ENCODE data around the gene ATF3. TPM values are rescaled to one million over a fixed set of nuclear protein-coding genes. Genes with fewer than 3 reads are reported as not detected.

ATF3 gene
- total RNA-seq, 1 experiment from 2014 or later, result 43.2 TPM

GRCh38 chr1:212597487-212597886 lies 11.1 kb upstream of the ATF3 start:
- H3K4me1 ChIP-seq (ENCODE audit: control insufficient read depth in 1 of 2, insufficient read depth in 2 of 2, low read length in 2 of 2), result peaks cover 18 to 44% of the 10 kb centered on the region in 2 experiments
- H3K27me3 ChIP-seq (ENCODE audit: insufficient read depth, low read length), result no peaks in the 10 kb centered on the region
- BruUV-seq (replicated peaks), result no TSS peak
- no peaks in the 10 kb centered on the region for H3K9me3 ChIP-seq (ENCODE audit: control insufficient read depth in 1 of 2, insufficient read depth in 1 of 2, low read depth in 1 of 2, low read length in 2 of 2)
- no peaks in the 10 kb centered on the region for H3K79me2 ChIP-seq (ENCODE audit: insufficient read depth, low read length)
- peak overlapping the region; percentile 91 for H2AFZ ChIP-seq (ENCODE audit: low read depth, low read length, poor library complexity, severe bottlenecking)
- ChIA-PET CTCF (interaction anchor here (1.9 kb wide), 1 partner anchor 120 kb away, joined by 10 read pairs; no protein-coding TSS in a partner anchor), RAD21 (ENCODE audit: low non-redundant PET in 1 of 2, low total read pairs in 2 of 2, uncharacterized antibody in 2 of 2, unreplicated experiment in 2 of 2) (no interaction called here), POLR2A (interaction anchor here (4.8 kb wide), 1 partner anchor 11 kb away, joined by 45 read pairs; the partner anchor contains the start of gene ATF3)
- H3K4me2 ChIP-seq (ENCODE audit: low read length), result peak overlapping the region; percentile 74
- no peaks in the 10 kb centered on the region for H4K20me1 ChIP-seq (ENCODE audit: insufficient read depth)
- no peak overlapping the region for H3K4me3 ChIP-seq (replicated peaks in 1 of 2; ENCODE audit: low read depth in 1 of 2, low read length in 2 of 2)
- ATAC-seq (no peak), DNase-seq (ENCODE audit: low read depth, low spot score) (no peak)
- no peak overlapping the region for H3K9ac ChIP-seq (ENCODE audit: low read length)
- no peaks in the 10 kb centered on the region for H3K36me3 ChIP-seq (ENCODE audit: control insufficient read depth in 1 of 2, insufficient read depth in 2 of 2, low read length in 2 of 2)
- no peak for TF ChIP-seq ZNF274 (IDR thresholded peaks at IDR 0.05; ENCODE audit: low read depth, low read length)
- TF ChIP-seq YY1 (IDR thresholded peaks at IDR 0.05; ENCODE audit: extremely low read depth, insufficient replicate concordance, low read depth, low read length), result no peak
- TF ChIP-seq POLR2AphosphoS5 (IDR thresholded peaks at IDR 0.05; ENCODE audit: low read depth, low read length), result no peak
- TF ChIP-seq REST (IDR thresholded peaks at IDR 0.05; ENCODE audit: low read depth), result no peak
- no peak for TF ChIP-seq CEBPB (IDR thresholded peaks at IDR 0.05; ENCODE audit: low read depth)
- intact Hi-C loops (cut with micrococcal nuclease), result no loop called here
- no peak overlapping the region for H3K27ac ChIP-seq (ENCODE audit: low read depth, low read length)
- no peaks in the 10 kb centered on the region for H3K9me2 ChIP-seq (ENCODE audit: insufficient read depth)
